Neutrophil (primary cell): ENCODE measurements around the gene FKBP3.
"Not testable (repeated sequence)": the region's sequence is repeated elsewhere in the genome, so short reads cannot be mapped to it uniquely, and the experiment has no call there.

Experiments used
- H3K27ac ChIP-seq: fragments of 200-600 bp; sonication (generic); 2 replicates; pipeline ENCODE4 v1.5.1; 2016; ENCODE audit warnings: mild to moderate bottlenecking, moderate library complexity
- H3K27me3 ChIP-seq: fragments of 200-600 bp; sonication (generic); 2 replicates; pipeline ENCODE4 v1.6.0; 2016; ENCODE audit warnings: mild to moderate bottlenecking
- H3K36me3 ChIP-seq: fragments of 200-600 bp; sonication (generic); 2 replicates; pipeline ENCODE4 v1.5.1; 2017
- H3K4me1 ChIP-seq, 2 experiments: fragments of 200-600 bp in 1 of 2; sonication (generic) in 1 of 2; 1 replicate in 1 of 2; 2 replicates in 1 of 2; pipeline versions ENCODE4 v1.5.1 to v1.6.1; 2013 to 2016; ENCODE audit warnings: low read depth in 1 of 2, low read length in 1 of 2, mild to moderate bottlenecking in 1 of 2, moderate library complexity in 1 of 2; ENCODE audit not compliant: control insufficient read depth in 1 of 2, insufficient read depth in 1 of 2
- H3K4me3 ChIP-seq, 2 experiments: fragments of 200-600 bp in 1 of 2; sonication (generic) in 1 of 2; 1 replicate in 1 of 2; 2 replicates in 1 of 2; pipeline ENCODE4 v1.5.1; 2013 to 2016; ENCODE audit warnings: low read depth in 1 of 2, low read length in 1 of 2, mild to moderate bottlenecking in 1 of 2, moderate library complexity in 1 of 2
- H3K9me3 ChIP-seq: fragments of 200-600 bp; sonication (generic); 2 replicates; pipeline ENCODE4 v1.5.1; 2016
- CTCF ChIP-seq: fragments of 200-600 bp; sonication (generic); IDR thresholded peaks from 2 replicates; pipeline ENCODE4 v1.5.1; 2016; ENCODE audit warnings: antibody characterized with exemption

FKBP3 gene

GRCh38 chr14:45156067-45156466 lies 21.8 kb upstream of the FKBP3 start:
- no peaks in the 10 kb centered on the region for H3K36me3 ChIP-seq
- peaks cover 0 to 9% of the 10 kb centered on the region in 2 experiments for H3K4me1 ChIP-seq
- H3K27ac ChIP-seq, result no peak overlapping the region
- no peaks in the 10 kb centered on the region for H3K9me3 ChIP-seq
- no peaks in the 10 kb centered on the region for H3K27me3 ChIP-seq
- H3K4me3 ChIP-seq, result no peak overlapping the region
- no peak for TF ChIP-seq CTCF

DNA sequence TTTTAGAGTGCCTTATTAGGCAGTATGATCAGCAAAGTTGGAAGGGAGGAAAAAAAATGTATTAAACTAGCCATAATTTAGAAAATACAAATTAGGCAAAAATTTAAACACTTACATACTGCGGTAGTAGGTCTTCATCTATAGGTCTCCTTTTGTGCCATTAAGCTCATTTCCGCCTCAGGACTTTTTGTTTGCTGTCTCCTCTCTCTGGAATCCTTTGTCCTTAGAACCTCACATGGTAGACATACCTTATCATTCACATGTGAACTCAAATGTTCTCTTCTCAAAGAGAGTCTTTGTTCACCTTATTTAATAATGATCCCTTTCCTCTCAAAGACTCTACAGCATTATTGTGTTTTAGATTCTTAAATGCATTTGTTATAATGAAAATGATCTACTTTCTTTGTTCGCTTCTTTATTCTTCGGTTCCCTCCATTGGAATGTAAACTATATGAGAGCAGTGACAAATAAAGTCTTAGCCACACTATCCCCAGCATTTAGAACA lies 16.2 kb upstream of the FKBP3 start:
- no peak overlapping the region for H3K27ac ChIP-seq
- no peak for TF ChIP-seq CTCF
- no peaks in the 10 kb centered on the region for H3K27me3 ChIP-seq
- no peaks in the 10 kb centered on the region for H3K36me3 ChIP-seq
- H3K9me3 ChIP-seq, result no peaks in the 10 kb centered on the region
- H3K4me1 ChIP-seq, result no peaks in the 10 kb centered on the region
- H3K4me3 ChIP-seq, result no peak overlapping the region

DNA sequence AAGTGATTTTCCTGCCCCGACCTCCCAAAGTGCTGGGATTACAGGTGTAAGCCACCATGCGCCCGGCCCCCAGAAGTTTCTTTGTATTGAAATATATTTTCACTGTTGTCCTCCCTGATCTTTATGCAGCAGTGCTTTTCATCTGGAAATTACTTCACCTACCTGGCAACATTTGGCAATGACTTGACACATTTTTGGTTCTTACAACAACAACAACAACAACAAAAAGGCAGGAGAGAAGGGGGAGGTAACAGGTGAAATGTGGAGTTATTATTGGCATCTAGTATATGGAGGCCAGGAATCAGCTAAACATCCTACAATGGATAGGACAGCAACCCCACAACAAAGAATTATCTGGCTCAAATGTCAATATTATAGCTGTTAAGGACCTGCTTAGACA lies 15.3 kb upstream of the FKBP3 start:
- Histone ChIP-seq H3K36me3 (no peaks in the 10 kb centered on the region), H3K4me3 (no peak overlapping the region), H3K27me3 (no peaks in the 10 kb centered on the region), H3K27ac (no peak overlapping the region), H3K9me3 (no peaks in the 10 kb centered on the region), H3K4me1 (no peaks in the 10 kb centered on the region)
- TF ChIP-seq CTCF, result no peak

GRCh38 chr14:45145214-45145613 lies 10.9 kb upstream of the FKBP3 start:
- Histone ChIP-seq H3K9me3 (no peaks in the 10 kb centered on the region), H3K4me3 (no peak overlapping the region), H3K27ac (no peak overlapping the region), H3K27me3 (no peaks in the 10 kb centered on the region), H3K4me1 (no peaks in the 10 kb centered on the region), H3K36me3 (no peaks in the 10 kb centered on the region)
- no peak for TF ChIP-seq CTCF

DNA sequence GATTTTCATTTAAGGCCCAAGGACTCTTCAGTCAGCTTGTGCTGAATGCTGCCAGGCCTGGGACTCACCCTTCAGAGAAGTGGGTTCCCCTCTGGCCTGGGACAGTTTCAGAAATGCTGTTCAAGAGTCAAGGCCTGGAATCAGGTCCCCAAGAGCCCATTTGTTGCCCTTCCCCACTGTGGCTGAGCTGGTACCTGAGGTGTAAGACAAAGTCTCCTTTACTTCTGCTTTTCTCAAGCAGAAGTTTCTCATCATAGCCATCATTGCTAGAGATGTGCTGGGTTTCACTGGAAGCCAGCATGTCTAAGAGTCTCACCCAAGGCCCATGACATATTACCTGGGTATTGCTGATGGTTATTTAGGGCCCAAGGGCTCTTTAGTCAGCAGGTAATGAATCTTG lies 10.4 kb upstream of the FKBP3 start:
- no peaks in the 10 kb centered on the region for H3K9me3 ChIP-seq
- no peaks in the 10 kb centered on the region for H3K36me3 ChIP-seq
- TF ChIP-seq CTCF, result no peak
- no peaks in the 10 kb centered on the region for H3K4me1 ChIP-seq
- H3K4me3 ChIP-seq, result no peak overlapping the region
- H3K27ac ChIP-seq, result no peak overlapping the region
- H3K27me3 ChIP-seq, result no peaks in the 10 kb centered on the region

DNA sequence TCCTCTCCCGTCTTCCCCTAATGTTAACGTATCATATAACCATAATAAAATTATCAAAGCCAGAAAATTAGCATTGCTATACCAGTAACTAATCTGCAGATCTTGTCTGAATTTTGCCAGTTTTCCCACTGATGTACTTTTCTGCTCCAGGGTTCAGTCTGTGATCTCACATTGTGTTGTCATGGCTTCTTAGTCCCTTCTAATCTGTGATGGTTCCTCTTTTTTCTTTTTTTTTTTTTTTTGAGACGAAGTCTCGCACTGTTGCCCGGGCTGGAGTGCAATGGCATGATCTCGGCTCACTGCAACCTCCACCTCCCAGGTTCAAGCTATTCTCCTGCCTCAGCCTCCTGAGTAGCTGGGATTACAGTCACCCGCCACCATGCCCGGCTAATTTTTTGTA lies 7.8 kb upstream of the FKBP3 start:
- H3K4me3 ChIP-seq, result not testable (repeated sequence)

More for the DNA sequence above, 7.8 kb upstream of the FKBP3 start:
- not testable (repeated sequence) for H3K9me3 ChIP-seq, H3K27ac ChIP-seq, H3K4me1 ChIP-seq, H3K27me3 ChIP-seq, H3K36me3 ChIP-seq
